Neuronal stem cell (in vitro differentiated cells): ENCODE data around the gene USP17L21.
"Not testable (repeated sequence)": the region's sequence is repeated elsewhere in the genome, so short reads cannot be mapped to it uniquely, and the experiment has no call there.

Source experiments
- DNase-seq: peaks from one replicate; pipeline ENCODE4 v3.0.0-alpha.2; 2013; ENCODE audit warnings: low spot score
- H2AFZ ChIP-seq: one replicate; pipeline ENCODE4 v1.6.1; 2013; ENCODE audit warnings: mild to moderate bottlenecking, low read length, inconsistent platforms
- H2AK5ac ChIP-seq: 2 replicates; pipeline ENCODE4 v1.6.1; 2013; ENCODE audit warnings: low read depth, mild to moderate bottlenecking, inconsistent platforms, low read length, moderate library complexity, mixed read lengths
- H2BK120ac ChIP-seq: 2 replicates; pipeline ENCODE4 v1.6.1; 2013; ENCODE audit warnings: low read depth, mild to moderate bottlenecking, inconsistent platforms, low read length, moderate library complexity, mixed read lengths
- H2BK12ac ChIP-seq: one replicate; pipeline ENCODE4 v1.6.1; 2013; ENCODE audit warnings: low read length, inconsistent platforms
- H2BK15ac ChIP-seq: 2 replicates; pipeline ENCODE4 v1.6.1; 2013; ENCODE audit warnings: mild to moderate bottlenecking, low read length, inconsistent platforms, mixed read lengths
- H2BK5ac ChIP-seq: one replicate; pipeline ENCODE4 v1.6.1; 2013; ENCODE audit warnings: inconsistent platforms, mild to moderate bottlenecking, low read length, moderate library complexity
- H3K14ac ChIP-seq: one replicate; pipeline ENCODE4 v1.6.1; 2013; ENCODE audit warnings: low read length, inconsistent platforms
- H3K18ac ChIP-seq: 2 replicates; pipeline ENCODE4 v1.6.1; 2013; ENCODE audit warnings: low read length, inconsistent platforms
- H3K23ac ChIP-seq: 2 replicates; pipeline ENCODE4 v1.6.1; 2013; ENCODE audit warnings: low read depth, mild to moderate bottlenecking, mixed read lengths, low read length, inconsistent platforms; ENCODE audit not compliant: poor library complexity
- H3K27ac ChIP-seq: replicated peaks from 3 replicates; pipeline ENCODE4 v1.5.1; 2013; ENCODE audit warnings: low read length, inconsistent platforms
- H3K27me3 ChIP-seq, 3 experiments: 2 replicates each; pipeline ENCODE4 v1.6.1; 2013; ENCODE audit warnings: low read length in 3 of 3, mild to moderate bottlenecking in 2 of 3, inconsistent platforms in 1 of 3, low read depth in 1 of 3, mixed read lengths in 1 of 3, moderate library complexity in 1 of 3; ENCODE audit not compliant: control insufficient read depth in 3 of 3, insufficient read depth in 3 of 3
- H3K36me3 ChIP-seq, 2 donors: replicated peaks in 1 of 2; 2 replicates each; pipeline ENCODE4 v1.6.1; 2013; ENCODE audit warnings: low read length in 2 of 2; ENCODE audit not compliant: control insufficient read depth in 2 of 2, insufficient read depth in 2 of 2
- H3K4ac ChIP-seq: 2 replicates; pipeline ENCODE4 v1.6.1; 2013; ENCODE audit warnings: inconsistent platforms, mild to moderate bottlenecking, low read length, moderate library complexity
- H3K4me1 ChIP-seq, 2 donors: 1 replicate in 1 of 2; 2 replicates in 1 of 2; pipeline ENCODE4 v1.6.1; 2013; ENCODE audit warnings: low read length in 2 of 2, low read depth in 1 of 2; ENCODE audit not compliant: control insufficient read depth in 2 of 2, insufficient read depth in 1 of 2
- H3K4me2 ChIP-seq: one replicate; pipeline ENCODE4 v1.6.1; 2013; ENCODE audit warnings: mild to moderate bottlenecking, low read length, inconsistent platforms; ENCODE audit not compliant: insufficient read depth, poor library complexity, severe bottlenecking
- H3K4me3 ChIP-seq, 2 donors: 2 replicates each; pipeline ENCODE4 v1.5.1; 2013; ENCODE audit warnings: low read length in 2 of 2, mild to moderate bottlenecking in 2 of 2, inconsistent platforms in 1 of 2, moderate library complexity in 1 of 2
- H3K79me1 ChIP-seq: one replicate; pipeline ENCODE4 v1.6.1; 2013; ENCODE audit warnings: low read depth, mild to moderate bottlenecking, inconsistent platforms, low read length, moderate library complexity
- H3K9ac ChIP-seq: one replicate; pipeline ENCODE4 v1.6.1; 2013; ENCODE audit warnings: mild to moderate bottlenecking, low read depth, low read length, inconsistent platforms; ENCODE audit not compliant: poor library complexity
- H3K9me3 ChIP-seq, 2 donors: replicated peaks in 1 of 2; 2 replicates each; pipeline versions ENCODE3 to v1.6.1; 2013; ENCODE audit warnings: low read length in 2 of 2, mild to moderate bottlenecking in 2 of 2, inconsistent platforms in 1 of 2, low read depth in 1 of 2, mixed read lengths in 1 of 2, moderate library complexity in 1 of 2; ENCODE audit not compliant: control insufficient read depth in 2 of 2, insufficient read depth in 1 of 2
- H4K8ac ChIP-seq: one replicate; pipeline ENCODE4 v1.6.1; 2013; ENCODE audit warnings: low read depth, mild to moderate bottlenecking, inconsistent platforms, low read length, moderate library complexity
- H4K91ac ChIP-seq: one replicate; pipeline ENCODE4 v1.6.1; 2013; ENCODE audit warnings: low read length, low read depth, mild to moderate bottlenecking, inconsistent platforms; ENCODE audit not compliant: poor library complexity
- WGBS, 2 donors: extraction: QIAGEN DNeasy Blood & Tissue Kit; methylation state at CpG; one replicate each; pipeline ENCODE4 v1.1.7; 2013; ENCODE audit warnings: missing lambda C conversion rate in 2 of 2, mixed read lengths in 1 of 2; ENCODE audit not compliant: insufficient read length in 2 of 2, insufficient replicate concordance in 1 of 2; ENCODE audit errors: extremely low coverage in 2 of 2; 5-methylcytosine and 5-hydroxymethylcytosine counted together

Gene USP17L21

GRCh38 chr4:9243579-9243978, 19.1 kb upstream of the USP17L21 start, which contains the start of gene USP17L17:
Gene USP17L17, plus strand, starts transcription at chr4:9243879. Its CDS starts 0 bp downstream, at chr4:9243879.
- not testable (repeated sequence) for H2BK5ac ChIP-seq, H3K18ac ChIP-seq, H3K36me3 ChIP-seq, H2AFZ ChIP-seq, H2BK15ac ChIP-seq, H3K27me3 ChIP-seq, H3K4me3 ChIP-seq, H2AK5ac ChIP-seq, H4K8ac ChIP-seq, H2BK12ac ChIP-seq, H3K4me1 ChIP-seq, DNase-seq, H3K4ac ChIP-seq, H3K4me2 ChIP-seq, H3K9me3 ChIP-seq, H3K79me1 ChIP-seq, H2BK120ac ChIP-seq, H3K14ac ChIP-seq, H3K9ac ChIP-seq, H4K91ac ChIP-seq, H3K27ac ChIP-seq, H3K23ac ChIP-seq
- WGBS, 2 donors = no CpG with 5 or more reads among the region's 14 CpGs

GRCh38 chr4:9247953-9248680, 14.6 kb upstream of the USP17L21 start, which contains the start of gene USP17L18:
Gene USP17L18, plus strand, starts transcription at chr4:9248630. Its CDS starts 0 bp downstream, at chr4:9248630.
- not testable (repeated sequence) for H3K18ac ChIP-seq, H2AFZ ChIP-seq, H2BK12ac ChIP-seq, H3K9me3 ChIP-seq, H3K14ac ChIP-seq, H3K4me1 ChIP-seq, H3K4me2 ChIP-seq, H3K27me3 ChIP-seq, H2BK5ac ChIP-seq, H4K8ac ChIP-seq, H4K91ac ChIP-seq, H3K79me1 ChIP-seq, H3K36me3 ChIP-seq, H3K4ac ChIP-seq, H3K23ac ChIP-seq, H3K27ac ChIP-seq, H2BK15ac ChIP-seq, DNase-seq, H3K9ac ChIP-seq, H3K4me3 ChIP-seq, H2BK120ac ChIP-seq, H2AK5ac ChIP-seq
- 100% methylated on average over 3 of the region's 26 CpGs; no CpG with 5 or more reads in 1 of the 2 donors for WGBS, 2 donors

GRCh38 chr4:9253078-9253477, 9.6 kb upstream of the USP17L21 start, which contains the start of gene USP17L19:
Gene USP17L19, plus strand, starts transcription at chr4:9253378. Its CDS starts 0 bp downstream, at chr4:9253378.
- H2BK15ac ChIP-seq, H3K9ac ChIP-seq, H3K14ac ChIP-seq, H2AK5ac ChIP-seq, H2BK5ac ChIP-seq, H3K23ac ChIP-seq, H2BK12ac ChIP-seq, H2AFZ ChIP-seq, H2BK120ac ChIP-seq, H4K8ac ChIP-seq, H3K79me1 ChIP-seq, H4K91ac ChIP-seq, H3K18ac ChIP-seq, H3K27me3 ChIP-seq, DNase-seq, H3K36me3 ChIP-seq, H3K27ac ChIP-seq, H3K4me2 ChIP-seq, H3K4me3 ChIP-seq, H3K4me1 ChIP-seq, H3K4ac ChIP-seq, H3K9me3 ChIP-seq: not testable (repeated sequence)
- no CpG with 5 or more reads among the region's 13 CpGs for WGBS, 2 donors

GRCh38 chr4:9257824-9258223, 4.8 kb upstream of the USP17L21 start, which contains the start of gene USP17L20:
Gene USP17L20, plus strand, starts transcription at chr4:9258124. Its CDS starts 0 bp downstream, at chr4:9258124.
- H3K27ac ChIP-seq, H3K14ac ChIP-seq, DNase-seq, H2BK12ac ChIP-seq, H3K4me3 ChIP-seq, H4K8ac ChIP-seq, H3K4me1 ChIP-seq, H3K9ac ChIP-seq, H2BK120ac ChIP-seq, H3K18ac ChIP-seq, H3K4ac ChIP-seq, H3K36me3 ChIP-seq, H2BK5ac ChIP-seq, H2AK5ac ChIP-seq, H3K79me1 ChIP-seq, H4K91ac ChIP-seq, H3K4me2 ChIP-seq, H2BK15ac ChIP-seq, H3K27me3 ChIP-seq, H2AFZ ChIP-seq, H3K9me3 ChIP-seq, H3K23ac ChIP-seq: not testable (repeated sequence)
- no CpG with 5 or more reads among the region's 15 CpGs for WGBS, 2 donors
